ENCODE results near the gene ZNF467. TPM values are rescaled to one million over a fixed set of nuclear protein-coding genes. Genes with fewer than 3 reads are reported as not detected.

The ZNF467 gene
- total RNA-seq, 1 donor from 2014 or later: 3.5 TPM

GRCh38 chr7:149731207-149731955, 42.0 kb downstream of the ZNF467 start:
- no peak for TF ChIP-seq CTCF (IDR thresholded peaks at IDR 0.05)
- Mint-ChIP-seq H3K4me3 (ENCODE audit: unreplicated experiment) (no peak overlapping the region), H3K9me3 (ENCODE audit: low read depth) (no peaks in the 10 kb centered on the region), H3K4me1 (ENCODE audit: low read depth) (no peaks in the 10 kb centered on the region), H3K27ac (ENCODE audit: unreplicated experiment) (no peak overlapping the region), H3K27me3 (ENCODE audit: low read depth) (peaks cover 4% of the 10 kb centered on the region), H3K36me3 (ENCODE audit: low read depth) (peaks cover 26% of the 10 kb centered on the region)
- DNase-seq (ENCODE audit: low spot score): peak; percentile 61

- H3K27ac Mint-ChIP-seq (ENCODE audit: unreplicated experiment): no peak overlapping the region
- no peaks in the 10 kb centered on the region for H3K9me3 Mint-ChIP-seq (ENCODE audit: low read depth)
- peaks cover 29% of the 10 kb centered on the region for H3K36me3 Mint-ChIP-seq (ENCODE audit: low read depth)
- no peaks in the 10 kb centered on the region for H3K4me1 Mint-ChIP-seq (ENCODE audit: low read depth)
- TF ChIP-seq CTCF (IDR thresholded peaks at IDR 0.05): no peak
- DNase-seq (ENCODE audit: low spot score): peak; percentile 90
- H3K4me3 Mint-ChIP-seq (ENCODE audit: unreplicated experiment): no peak overlapping the region
- H3K27me3 Mint-ChIP-seq (ENCODE audit: low read depth): no peaks in the 10 kb centered on the region
Observed at GRCh38 chr7:149729983-149730801, 43.2 kb downstream of the ZNF467 start.

- H3K4me1 Mint-ChIP-seq (ENCODE audit: low read depth): no peaks in the 10 kb centered on the region
- no peak overlapping the region for H3K4me3 Mint-ChIP-seq (ENCODE audit: unreplicated experiment)
- no peaks in the 10 kb centered on the region for H3K27me3 Mint-ChIP-seq (ENCODE audit: low read depth)
- TF ChIP-seq CTCF (IDR thresholded peaks at IDR 0.05): no peak
- no peaks in the 10 kb centered on the region for H3K9me3 Mint-ChIP-seq (ENCODE audit: low read depth)
- H3K36me3 Mint-ChIP-seq (ENCODE audit: low read depth): peaks cover 29% of the 10 kb centered on the region
- peak; percentile 58 for DNase-seq (ENCODE audit: low spot score)
- H3K27ac Mint-ChIP-seq (ENCODE audit: unreplicated experiment): no peak overlapping the region
Observed at GRCh38 chr7:149729586-149729982, 43.8 kb downstream of the ZNF467 start.

- Mint-ChIP-seq H3K4me3 (ENCODE audit: unreplicated experiment) (no peak overlapping the region), H3K36me3 (ENCODE audit: low read depth) (peaks cover 29% of the 10 kb centered on the region), H3K4me1 (ENCODE audit: low read depth) (no peaks in the 10 kb centered on the region), H3K27ac (ENCODE audit: unreplicated experiment) (no peak overlapping the region), H3K9me3 (ENCODE audit: low read depth) (no peaks in the 10 kb centered on the region), H3K27me3 (ENCODE audit: low read depth) (no peaks in the 10 kb centered on the region)
- TF ChIP-seq CTCF (IDR thresholded peaks at IDR 0.05): no peak
- DNase-seq (ENCODE audit: low spot score): peak; percentile 91
Observed at GRCh38 chr7:149728491-149729375, 44.7 kb downstream of the ZNF467 start.

Measured in chondrocyte (in vitro differentiated cells).